NCI-H345 treated with DMSO at 0.1 percent for 48 hours (cell line): ENCODE results near the gene DLG5.

Experiments
- DNase-seq: peaks from one replicate; lab custom pipeline; 2025; ENCODE audit not compliant: unreplicated experiment; lab: John Stamatoyannopoulos, UW

DLG5 gene

GRCh38 chr10:77911535-77912123, 14.9 kb downstream of the DLG5 start:
- no peak for DNase-seq

DNA sequence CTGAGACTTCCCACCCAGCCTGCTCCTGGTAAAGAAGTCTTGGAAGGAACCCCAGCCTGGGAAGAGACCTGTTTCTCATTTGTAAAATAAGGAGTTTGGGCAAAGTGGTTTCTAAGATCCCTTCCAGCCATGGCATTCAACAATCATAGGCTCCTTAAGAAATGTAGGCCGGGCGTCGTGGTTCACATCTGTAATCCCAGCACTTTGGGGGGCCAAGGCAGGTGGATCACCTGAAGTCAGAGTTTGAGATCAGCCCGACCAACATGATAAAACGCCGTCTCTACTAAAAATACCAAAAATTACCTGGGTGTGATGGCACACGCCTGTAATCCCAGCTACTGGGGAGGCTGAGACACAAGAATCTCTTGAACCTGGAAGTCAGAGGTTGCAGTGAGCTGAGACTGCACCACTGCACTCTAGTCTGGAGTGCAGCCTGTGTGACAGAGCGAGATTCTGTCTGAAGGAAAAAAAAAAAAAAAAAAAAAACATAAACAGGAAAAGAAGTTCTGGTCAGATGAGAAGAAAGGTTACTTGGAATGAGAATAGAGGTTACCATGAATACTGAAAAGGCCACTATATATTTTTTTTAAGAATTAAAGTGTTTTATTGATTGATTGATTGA, 15.9 kb downstream of the DLG5 start:
- DNase-seq, result no peak

- no peak for DNase-seq
Measured at GRCh38 chr10:77909749-77910375, 16.7 kb downstream of the DLG5 start.

DNA sequence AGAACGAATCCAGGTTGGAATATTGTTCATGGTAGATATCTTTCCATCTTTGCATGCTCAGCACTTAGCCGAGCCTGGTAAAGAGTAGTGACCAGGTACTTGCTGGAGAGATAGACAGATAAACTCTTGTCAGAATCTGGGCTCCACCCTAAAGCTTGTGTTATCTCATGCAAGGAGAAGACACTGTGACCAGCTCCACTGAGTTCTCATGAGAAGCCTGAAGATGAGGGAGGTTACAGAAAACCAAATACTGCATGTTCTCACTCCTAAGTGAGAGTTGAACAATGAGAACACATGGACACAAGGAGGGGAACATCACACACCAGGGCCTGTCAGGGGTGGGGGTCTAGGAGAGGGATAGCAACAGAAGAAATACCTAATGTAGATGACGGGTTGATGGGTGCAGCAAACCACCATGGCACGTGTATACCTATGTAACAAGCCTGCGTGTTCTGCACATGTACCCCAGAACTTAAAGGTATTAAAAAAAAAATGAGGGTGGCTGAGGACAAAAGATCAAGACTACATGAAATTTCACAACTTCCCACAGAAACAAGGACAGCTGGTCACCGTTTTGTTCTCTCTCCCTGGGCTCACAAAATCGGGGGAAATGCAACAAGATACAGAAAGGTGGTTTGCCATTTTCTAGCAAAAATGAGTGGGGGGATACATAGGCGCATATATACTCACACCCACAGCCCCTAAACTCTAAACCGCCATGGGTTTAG, 17.4 kb downstream of the DLG5 start:
- DNase-seq, result no peak

DNA sequence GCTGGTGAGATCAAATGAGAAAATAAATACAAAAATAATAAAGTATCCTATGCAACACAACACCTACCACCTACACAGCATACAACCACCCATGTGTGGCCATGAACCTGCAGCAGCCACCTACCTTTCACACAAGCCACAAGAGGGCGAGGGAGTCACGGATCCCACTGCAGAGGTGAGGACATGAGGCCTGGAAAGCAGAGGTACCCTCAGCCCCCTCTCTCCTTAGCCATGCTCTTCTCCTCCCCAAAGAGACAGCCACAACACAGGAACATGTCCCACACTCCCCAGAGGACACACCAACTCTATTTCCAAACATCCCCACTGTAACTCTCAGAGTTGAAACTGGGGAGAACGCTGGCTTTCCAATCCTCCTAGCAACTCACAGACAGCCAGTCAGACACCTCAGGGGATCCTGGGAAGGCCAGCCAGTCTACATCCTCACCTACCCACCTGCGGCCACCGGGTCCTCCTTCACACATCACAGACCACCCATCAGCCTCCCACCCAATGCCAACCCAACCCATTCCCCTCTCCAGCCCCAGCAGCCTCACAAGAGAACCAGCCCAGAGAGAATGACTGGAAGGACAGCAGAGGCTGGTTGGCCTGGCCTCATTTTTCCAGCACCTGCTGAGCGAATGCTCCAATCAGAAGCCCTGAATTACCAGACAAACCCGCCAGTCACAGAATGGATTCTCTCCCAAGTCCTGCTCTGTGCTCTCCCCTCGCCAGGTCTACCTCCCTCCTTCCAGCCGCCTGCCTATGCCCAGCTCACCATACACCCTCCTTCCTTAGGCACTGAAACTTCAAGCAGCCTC, 18.4 kb downstream of the DLG5 start:
- no peak for DNase-seq

- no peak for DNase-seq
Measured at GRCh38 chr10:77907462-77907861, 19.1 kb downstream of the DLG5 start.

GRCh38 chr10:77906951-77907421, 19.6 kb downstream of the DLG5 start:
- DNase-seq, result no peak

GRCh38 chr10:77905781-77906180, 20.8 kb downstream of the DLG5 start:
- DNase-seq, result peak; percentile 44

GRCh38 chr10:77905086-77905748, 21.3 kb downstream of the DLG5 start:
- DNase-seq, result peak; percentile 89

DNA sequence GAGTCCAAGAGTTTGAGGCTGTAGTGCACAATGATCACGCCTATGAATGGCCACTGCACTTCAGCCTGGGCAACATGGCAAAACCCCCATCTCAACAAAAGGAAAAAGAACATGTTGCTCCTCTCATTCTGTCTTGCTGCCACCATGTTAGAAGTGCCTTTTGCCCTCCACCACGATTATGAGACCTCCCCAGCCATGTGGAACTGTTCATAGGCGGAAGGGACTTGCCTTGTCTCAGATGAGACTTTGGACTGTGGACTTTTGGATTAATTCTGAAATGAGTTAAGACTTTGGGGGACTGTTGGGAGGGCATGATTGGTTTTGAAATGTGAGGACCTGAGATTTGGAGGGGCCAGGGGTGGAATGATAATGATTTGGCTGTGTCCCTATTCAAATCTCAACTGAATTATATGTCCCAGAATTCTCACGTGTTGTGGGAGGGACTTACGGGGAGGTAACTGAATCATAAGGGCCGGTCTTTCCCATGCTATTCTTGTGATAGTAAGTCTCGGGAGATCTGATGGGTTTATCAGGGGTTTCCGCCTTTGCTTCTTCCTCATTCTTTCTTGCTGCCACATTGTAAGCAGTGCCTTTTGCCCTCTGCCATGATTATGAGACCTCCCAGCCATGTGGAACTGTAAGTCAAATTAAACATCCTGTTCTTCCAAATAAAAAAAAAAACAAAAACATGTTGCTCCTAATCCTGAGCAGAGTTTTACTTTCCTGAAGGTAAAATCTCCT, 22.3 kb downstream of the DLG5 start:
- DNase-seq, result no peak

DNA sequence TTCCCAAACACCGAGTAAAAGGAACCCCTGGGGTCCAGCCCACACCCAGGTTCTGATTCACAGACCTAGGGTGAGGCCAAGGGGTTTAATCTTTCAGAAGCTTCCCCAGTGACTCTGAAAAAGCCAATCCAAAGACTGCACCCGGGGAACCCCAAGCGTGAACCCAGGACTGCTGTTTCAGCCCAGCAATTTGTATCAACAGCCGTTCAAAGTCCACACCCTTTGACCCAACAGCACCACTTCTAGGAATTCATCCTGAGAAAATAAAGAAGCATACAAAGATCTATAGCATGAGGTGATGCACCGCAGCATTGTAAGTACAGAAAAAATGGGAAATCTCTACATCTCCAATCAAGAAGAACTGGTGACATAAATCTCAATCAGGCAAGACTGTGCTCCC, 24.4 kb downstream of the DLG5 start:
- DNase-seq, result no peak

GRCh38 chr10:77901743-77902142, 24.8 kb downstream of the DLG5 start:
- DNase-seq, result no peak

DNA sequence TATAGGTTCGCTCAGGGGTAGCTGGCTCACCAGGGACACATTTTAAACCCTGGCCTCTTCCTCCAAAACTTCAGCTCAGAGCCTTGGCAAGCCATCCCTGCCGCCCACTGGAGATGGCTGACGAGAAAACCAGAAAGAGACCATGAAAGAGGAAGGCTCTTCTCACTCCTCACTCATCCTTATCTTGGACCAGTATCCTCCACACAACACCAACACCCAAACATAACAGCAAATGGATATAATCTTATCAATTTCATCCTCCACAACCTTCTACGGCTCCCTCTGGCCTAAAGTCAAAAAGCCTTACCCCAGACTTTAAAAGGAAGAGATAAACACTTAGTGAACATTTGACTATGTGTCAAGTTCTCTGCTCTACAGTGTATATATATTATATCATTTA, 26.9 kb downstream of the DLG5 start:
- DNase-seq, result no peak

GRCh38 chr10:77899080-77899477, 27.5 kb downstream of the DLG5 start:
- DNase-seq, result no peak

DNA sequence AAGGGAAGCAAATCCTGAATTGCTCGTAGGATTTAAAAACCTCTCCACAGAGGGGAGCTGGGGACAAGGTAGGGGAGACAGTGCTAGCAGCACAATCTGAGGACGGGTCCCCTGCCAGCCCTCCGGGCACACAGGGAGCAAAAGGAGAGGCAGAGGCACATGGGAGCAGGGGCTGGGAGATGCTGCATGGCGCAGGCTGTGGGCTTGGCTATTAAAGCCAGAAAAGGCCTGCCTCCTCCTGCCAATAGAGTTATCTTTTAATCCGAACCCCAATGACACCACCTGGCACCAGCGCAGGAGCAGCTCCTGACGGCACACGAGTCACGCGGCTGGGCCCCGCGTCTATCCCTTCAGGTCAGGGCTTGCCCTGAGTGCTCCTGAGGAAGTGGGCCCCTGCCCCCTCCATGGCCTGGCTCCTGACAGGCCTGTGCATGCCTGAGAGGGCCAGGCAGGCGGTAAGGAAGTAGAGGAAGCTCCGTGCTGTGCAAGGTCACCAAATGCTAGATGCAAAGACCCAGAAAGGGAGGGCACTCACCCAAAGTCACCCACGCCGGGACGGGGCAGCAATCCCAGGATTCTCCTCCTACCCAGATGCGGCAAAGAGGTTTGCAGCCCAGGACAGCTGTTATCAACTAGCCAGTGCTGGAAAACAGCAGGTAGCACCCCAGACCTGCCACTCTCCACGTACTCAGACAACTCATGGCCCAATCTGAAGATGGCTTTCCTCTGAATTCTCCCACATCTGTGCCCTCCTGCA, 28.1 kb downstream of the DLG5 start:
- peak; percentile 35 for DNase-seq

- DNase-seq, result no peak
Measured at GRCh38 chr10:77896058-77896457, 30.5 kb downstream of the DLG5 start.

GRCh38 chr10:77894058-77894457, 32.5 kb downstream of the DLG5 start:
- DNase-seq, result no peak

DNA sequence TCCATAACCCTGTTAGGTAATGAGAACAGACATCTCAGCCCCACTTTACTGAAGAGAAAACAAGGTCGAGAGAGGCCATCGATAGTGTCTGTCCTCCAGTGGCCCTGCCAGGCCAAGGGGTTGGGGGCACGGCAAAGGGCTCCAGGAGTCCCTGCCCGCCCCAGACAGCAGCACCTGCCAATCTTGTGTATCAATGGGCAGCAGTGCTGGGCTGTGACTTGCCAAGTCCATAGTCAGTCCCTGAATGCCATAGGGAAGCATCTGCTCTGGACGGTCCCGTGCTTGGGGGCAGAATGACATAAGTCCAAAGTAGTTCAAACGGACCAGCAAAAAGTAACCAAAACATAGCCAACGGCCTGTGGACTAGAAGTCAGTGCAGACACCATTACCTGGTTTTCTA, 33.2 kb downstream of the DLG5 start:
- DNase-seq, result no peak

- DNase-seq, result no peak
Measured at GRCh38 chr10:77892761-77893160, 33.8 kb downstream of the DLG5 start.
